ENCODE data around the gene MMAB.
"Not testable (repeated sequence)": the region's sequence is repeated elsewhere in the genome, so short reads cannot be mapped to it uniquely, and the experiment has no call there.

Gene MMAB

DNA sequence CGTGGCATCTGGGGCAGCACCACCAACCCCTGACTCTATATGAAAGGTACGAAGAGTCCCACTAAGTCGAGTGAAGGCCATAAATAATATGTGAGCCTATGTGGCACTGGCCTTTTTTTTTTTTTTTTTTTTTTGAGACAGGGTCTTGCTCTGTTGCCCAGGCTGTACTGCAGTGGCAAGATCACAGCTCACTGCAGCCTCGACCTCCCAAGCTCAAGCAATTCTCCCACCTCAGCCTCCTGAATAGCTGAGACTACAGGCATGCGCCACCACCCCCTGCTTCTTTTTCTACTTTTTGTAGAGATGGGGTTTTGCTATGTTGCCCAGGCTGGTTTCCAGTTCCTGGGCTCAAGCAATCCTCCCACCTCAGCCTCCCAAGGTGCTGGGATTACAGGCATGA lies 28.8 kb upstream of the MMAB start:
- not testable (repeated sequence) for DNase-seq (ENCODE audit: low read depth)

DNA sequence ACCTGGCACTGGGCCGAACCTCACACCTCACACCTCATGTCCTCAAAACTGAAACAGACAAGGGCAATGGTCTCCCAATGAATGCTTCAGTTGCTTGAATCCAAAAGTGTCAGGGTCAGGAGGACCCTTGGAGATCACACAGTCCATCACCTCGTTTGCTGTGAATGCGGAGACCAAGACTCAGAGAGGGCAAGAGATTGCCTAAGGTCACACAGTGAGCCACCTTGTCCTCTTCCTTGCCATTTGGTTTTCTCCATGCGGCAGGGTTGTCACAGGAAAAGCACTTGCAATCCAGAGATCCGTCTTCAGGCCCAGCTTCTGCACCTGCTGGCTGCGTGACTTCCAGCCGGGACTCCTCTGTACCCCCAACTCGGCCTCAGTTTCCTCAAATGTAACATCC lies 28.3 kb upstream of the MMAB start:
- no peak for DNase-seq (ENCODE audit: low read depth)

GRCh38 chr12:109600995-109601394 lies 27.7 kb upstream of the MMAB start:
- no peak for DNase-seq (ENCODE audit: low read depth)

DNA sequence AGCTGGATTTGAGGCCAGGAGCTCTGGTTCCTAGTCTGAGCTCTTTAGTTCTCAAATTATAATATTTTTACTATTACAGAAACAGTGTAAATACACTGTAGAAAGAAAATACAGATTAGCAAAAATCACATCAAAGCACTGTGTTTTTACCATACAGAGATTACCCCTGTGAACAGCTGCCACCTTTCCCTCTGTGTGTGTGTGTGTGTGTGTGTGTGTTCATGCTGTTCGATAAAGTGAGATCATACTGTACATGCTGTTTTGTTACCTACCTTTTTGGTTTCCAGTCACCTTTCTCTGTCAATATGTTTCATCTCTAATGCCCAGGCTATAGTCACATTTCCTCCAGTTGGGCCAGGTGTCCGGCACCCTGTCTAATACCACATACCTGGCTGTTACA lies 27.2 kb upstream of the MMAB start:
- no peak for DNase-seq (ENCODE audit: low read depth)

DNA sequence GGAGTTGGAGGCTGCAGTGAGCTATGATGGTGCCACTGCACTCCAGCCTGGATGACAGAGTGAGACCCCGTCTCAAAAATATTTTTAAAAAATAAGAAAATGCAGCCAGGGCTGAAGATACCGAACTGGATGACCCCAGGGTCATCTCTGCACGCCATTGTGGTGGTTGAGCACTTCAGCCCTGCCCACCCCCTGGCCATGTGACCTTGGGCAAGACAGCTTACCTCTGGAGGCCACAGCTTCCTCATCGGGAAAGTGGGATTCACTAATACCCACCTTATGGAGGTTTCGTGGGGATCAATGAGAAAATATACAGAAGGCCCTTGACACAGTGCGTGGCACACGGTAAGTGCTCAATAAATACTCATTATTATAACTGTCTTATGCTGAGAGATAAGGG lies 25.8 kb upstream of the MMAB start:
- no peak for DNase-seq (ENCODE audit: low read depth)

GRCh38 chr12:109598428-109598854 lies 25.1 kb upstream of the MMAB start:
- no peak for DNase-seq (ENCODE audit: low read depth)

DNA sequence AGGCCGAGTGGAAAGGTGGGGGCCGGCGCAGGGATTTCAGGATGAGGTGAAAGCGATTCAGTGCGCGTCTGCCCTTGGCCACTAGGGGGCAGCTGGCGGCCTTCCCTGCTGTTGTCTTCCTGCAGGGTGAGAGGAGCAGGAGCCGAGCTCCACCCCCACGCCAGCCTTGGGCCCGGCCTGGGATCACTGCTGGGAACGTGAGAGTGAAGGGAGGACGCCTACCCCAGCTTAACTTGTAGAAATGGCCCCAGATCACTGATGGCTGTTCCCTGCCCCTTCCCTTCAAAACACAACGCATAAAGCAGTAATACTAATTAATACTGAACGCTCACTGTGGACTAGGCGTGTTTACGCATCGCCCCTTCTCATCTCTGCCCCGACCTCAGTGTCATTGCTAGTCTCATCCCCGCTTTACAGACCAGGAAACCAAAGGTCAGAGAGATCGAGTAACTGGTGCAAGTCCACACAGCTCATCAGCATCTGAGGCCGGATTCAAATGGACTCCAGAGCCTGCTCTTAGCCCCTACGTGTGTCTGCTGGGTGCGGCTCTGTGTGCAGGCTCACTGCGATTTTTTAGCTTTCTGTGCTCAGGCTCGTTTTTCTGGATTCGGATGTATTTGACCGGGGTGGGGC lies 24.6 kb upstream of the MMAB start:
- peak; percentile 31 for DNase-seq (ENCODE audit: low read depth)

DNA sequence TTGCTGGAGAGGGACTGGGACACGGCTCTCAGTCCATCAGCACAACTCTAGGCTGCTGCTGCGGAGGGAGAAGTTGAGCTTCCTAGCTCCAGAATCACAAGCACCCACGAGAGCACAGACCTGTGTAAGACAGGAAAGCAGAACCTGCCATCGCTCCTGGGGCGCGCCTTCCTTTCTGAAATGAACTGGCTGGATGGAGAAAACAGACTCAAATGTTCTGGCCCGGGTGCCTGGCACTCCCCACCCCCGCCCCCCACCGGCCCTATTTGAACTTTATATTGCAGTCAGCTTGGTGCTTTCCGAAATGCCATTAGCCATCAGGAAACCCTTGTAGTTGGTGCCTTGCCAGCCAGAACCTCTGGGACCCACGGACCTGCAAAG lies 24.1 kb upstream of the MMAB start:
- DNase-seq (ENCODE audit: low read depth) = no peak

- DNase-seq (ENCODE audit: low read depth) = no peak
Observed at GRCh38 chr12:109596418-109597244, 23.3 kb upstream of the MMAB start.

- DNase-seq (ENCODE audit: low read depth) = no peak
Observed at GRCh38 chr12:109595321-109595902, 22.1 kb upstream of the MMAB start.

DNA sequence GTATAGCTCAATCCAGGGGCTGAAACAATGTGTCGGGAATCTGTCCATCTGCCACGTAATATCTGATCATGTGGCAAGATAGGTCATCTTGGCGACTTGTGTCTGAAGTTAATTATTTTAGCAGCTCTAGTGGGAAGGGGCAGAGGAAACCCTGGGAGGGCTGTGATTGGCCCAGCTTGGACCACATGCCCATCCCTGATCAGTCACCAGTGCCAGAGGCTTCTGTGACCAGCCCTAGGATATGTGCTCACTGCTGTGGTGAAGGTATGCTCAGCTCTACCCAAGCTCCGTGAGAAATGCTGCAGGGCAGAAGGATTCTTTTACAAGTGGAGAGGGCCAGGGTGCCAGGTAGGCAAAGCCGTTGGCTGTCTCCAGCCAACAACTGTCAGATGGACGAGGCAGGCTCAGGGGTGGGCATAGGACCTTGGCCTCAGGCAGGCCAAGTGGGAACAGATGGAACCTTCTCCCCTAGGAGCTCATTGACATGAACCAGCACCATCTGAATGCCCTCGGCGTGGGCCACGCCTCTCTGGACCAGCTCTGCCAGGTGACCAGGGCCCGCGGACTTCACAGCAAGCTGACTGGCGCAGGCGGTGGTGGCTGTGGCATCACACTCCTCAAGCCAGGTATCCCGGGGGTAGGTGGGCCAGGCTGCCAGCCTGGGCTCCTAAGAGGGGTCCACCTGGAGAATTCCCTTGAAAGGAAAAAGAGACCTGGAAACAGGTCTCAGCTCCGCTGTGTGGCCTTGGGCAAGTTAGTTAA lies 21.4 kb upstream of the MMAB start:
- DNase-seq (ENCODE audit: low read depth) = no peak

- DNase-seq (ENCODE audit: low read depth) = no peak
Observed at GRCh38 chr12:109592905-109593272, 19.6 kb upstream of the MMAB start.

- DNase-seq (ENCODE audit: low read depth) = no peak
Observed at GRCh38 chr12:109592195-109592904, 19.0 kb upstream of the MMAB start.

DNA sequence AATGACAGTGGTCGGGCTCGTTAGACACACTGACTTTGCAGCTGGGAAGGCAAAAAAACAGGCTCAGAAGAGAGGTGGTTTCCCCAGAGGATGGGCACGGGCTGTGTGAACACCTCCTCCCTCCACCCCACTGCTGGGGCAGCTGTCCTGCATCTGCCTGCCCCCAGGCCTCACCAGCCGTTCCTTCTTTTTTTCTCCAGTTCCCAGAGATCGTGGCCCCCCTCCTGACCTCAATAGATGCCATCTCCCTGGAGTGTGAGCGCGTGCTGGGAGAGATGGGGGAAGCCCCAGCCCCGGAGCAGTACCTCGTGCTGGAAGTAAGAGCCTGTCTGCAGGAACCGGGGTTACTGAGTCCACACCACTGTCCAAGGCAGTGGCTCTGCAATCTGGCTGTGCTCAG lies 17.7 kb upstream of the MMAB start:
- DNase-seq (ENCODE audit: low read depth) = no peak

DNA sequence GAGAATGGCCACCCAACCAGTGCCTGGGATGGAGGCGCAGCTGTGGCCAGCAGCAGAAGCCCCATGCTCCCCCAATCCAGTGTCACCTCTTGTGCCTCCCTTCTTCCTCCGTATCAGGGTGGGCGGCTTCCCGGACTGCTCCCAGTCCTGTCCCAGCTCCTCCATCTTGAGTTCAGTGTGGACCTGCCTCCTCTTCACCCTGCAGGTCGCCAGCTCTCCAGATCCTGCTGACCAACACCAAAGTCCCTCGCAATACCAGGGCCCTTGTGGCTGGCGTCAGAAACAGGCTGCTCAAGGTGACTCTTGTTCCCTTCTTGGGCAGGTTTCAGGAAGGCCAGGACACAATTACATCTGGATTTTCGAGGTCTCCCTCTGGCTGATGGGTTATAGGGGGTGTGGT lies 17.3 kb upstream of the MMAB start:
- DNase-seq (ENCODE audit: low read depth) = no peak

GRCh38 chr12:109589691-109590245 lies 16.5 kb upstream of the MMAB start:
- no peak for DNase-seq (ENCODE audit: low read depth)

- DNase-seq (ENCODE audit: low read depth) = no peak
Observed at GRCh38 chr12:109589240-109589590, 15.9 kb upstream of the MMAB start.

DNA sequence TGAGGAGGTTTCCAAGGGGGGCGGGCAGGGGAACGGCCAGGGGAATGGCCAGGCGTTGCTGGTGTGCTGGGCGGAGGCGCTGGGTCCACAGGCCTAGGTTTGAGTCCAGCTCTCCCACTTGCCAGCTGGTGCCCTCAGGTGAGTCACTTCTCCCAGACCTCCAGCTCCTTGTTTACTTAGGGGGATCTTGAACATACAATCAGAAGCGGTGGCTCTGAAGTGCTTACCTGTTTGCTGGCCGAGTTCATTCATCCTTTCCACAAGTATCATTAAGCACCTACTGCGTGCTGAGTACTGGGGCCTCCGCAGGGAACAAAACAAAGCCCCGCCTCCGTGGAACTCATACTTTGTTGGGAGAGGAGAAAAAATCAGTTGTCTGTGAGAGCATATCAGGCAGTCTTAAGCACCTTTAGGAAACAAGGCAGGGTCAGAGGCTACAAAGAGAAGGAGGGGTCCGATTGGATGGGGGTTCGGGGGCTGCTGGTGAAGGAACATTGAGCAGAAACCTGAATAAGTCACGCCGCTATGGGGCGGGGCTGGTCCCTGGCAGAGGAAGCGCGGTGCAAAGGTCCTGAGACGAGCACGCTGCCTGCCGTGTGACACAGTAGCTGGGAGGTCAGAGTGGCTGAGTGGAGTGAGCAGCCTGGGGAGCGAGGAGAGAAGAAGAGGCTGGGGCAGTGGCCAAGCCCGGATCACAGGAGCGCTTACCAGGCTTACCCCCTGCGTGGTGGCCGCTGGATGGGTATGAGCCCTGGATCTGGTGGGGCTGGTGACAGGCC lies 15.3 kb upstream of the MMAB start:
- no peak for DNase-seq (ENCODE audit: low read depth)

DNA sequence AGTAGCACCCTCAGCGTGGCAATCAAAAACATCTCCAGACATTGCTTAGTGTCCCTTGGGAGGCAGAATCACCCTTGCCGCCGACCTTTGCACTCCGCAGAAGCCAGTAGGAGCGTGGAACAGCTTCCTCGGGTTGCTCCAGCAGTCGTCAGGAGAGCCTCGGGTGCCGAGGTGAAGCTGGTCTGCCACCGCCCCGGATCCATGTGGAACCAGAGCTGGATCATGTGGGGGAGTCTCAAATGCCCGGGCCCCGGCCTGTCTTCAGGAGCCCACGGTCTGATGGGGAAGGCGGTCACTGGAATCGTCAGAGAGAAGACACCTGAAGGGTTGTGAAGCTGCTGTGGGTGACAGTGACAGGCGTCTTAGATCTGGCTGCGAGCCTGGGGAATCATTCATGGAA lies 14.6 kb upstream of the MMAB start:
- no peak for DNase-seq (ENCODE audit: low read depth)

- no peak for DNase-seq (ENCODE audit: low read depth)
Observed at GRCh38 chr12:109586385-109587296, 13.3 kb upstream of the MMAB start.
